BJ (cell line): ENCODE results near the gene RHOB. TPM values are rescaled to one million over a fixed set of nuclear protein-coding genes. Genes with fewer than 3 reads are reported as not detected.

ENCODE experiments used
- CTCF ChIA-PET: fragments of 350-600 bp; formaldehyde crosslinking; extraction: SDS; loops from one replicate; lab custom pipeline; 2021; ENCODE audit warnings: antibody characterized with exemption, inconsistent platforms; lab: Yijun Ruan, JAX
- POLR2A ChIA-PET: fragments of 300-600 bp; sonication (Branson Sonifier 250); formaldehyde crosslinking; extraction: SDS; loops from one replicate; lab custom pipeline; 2021; ENCODE audit warnings: antibody characterized with exemption; lab: Charles Lee
- DNase-seq: peaks from one replicate; pipeline ENCODE4 v3.0.0-alpha.2; 2011; ENCODE audit warnings: low read depth
- H3K27me3 ChIP-seq: 2 replicates; pipeline ENCODE4 v1.6.0; 2011; ENCODE audit warnings: low read length; ENCODE audit not compliant: control insufficient read depth, insufficient read depth
- H3K36me3 ChIP-seq: 2 replicates; pipeline ENCODE4 v1.5.1; 2011; ENCODE audit warnings: low read length; ENCODE audit not compliant: control insufficient read depth, insufficient read depth
- H3K4me3 ChIP-seq: 2 replicates; pipeline ENCODE4 v1.5.1; 2011; ENCODE audit warnings: low read depth, mild to moderate bottlenecking, control low read depth, low read length
- polyA plus RNA-seq: library from polyadenylated mRNA; depleted of rRNA; stranded (reverse); fragments of >200 nt; gene quantifications from 2 replicates; pipeline ENCODE4 v1.2.3, GENCODE V29; 2011
- TF ChIP-seq, protein P1 (sequence below): IDR thresholded peaks from 2 replicates; pipeline ENCODE4 v1.5.1; 2011; ENCODE audit warnings: low read depth, mild to moderate bottlenecking, control low read depth, inconsistent platforms, low read length, moderate library complexity; ENCODE audit not compliant: insufficient read depth

The RHOB gene
- polyA plus RNA-seq, 1 experiment: 87.2 TPM

DNA sequence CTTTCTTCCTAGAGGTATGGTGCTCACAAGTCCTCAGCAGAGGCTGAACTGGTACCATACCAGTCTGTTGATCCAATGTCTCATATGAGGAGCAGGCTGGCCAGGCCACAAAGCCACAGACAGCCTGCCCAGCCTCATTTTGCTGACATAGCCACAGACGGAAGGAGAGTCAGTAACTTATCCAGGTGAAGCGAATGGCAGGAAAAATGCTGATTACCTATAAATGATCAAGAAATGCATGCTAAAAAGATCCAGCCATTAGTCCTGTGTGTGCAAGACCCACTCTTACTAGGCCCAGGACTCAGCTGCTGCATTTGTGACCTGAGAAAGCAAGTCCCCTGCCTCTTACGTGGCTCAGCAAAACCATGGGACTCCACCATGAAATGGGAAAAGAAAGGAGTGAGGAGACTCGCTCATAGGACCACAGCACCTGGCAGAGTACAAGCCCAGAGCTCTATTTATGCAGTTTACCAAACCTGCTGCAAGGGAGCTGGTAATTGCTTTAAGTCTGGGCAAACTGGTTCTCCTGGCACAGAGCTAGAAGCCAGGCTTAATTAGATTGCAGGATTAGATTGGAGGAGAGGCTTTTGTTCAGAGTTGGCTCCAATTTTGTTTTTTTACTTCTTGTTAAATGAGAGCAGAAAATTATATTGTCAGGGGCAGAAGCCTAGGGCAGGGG is 19.0 kb downstream of the RHOB start:
- ChIA-PET CTCF (interaction anchor here (0.5 to 1.1 kb wide), 4 partner anchors 12 to 135 kb away, joined by 3 read pairs; no protein-coding TSS in a partner anchor), POLR2A (no interaction called here)
- Histone ChIP-seq H3K4me3 (no peak overlapping the region), H3K27me3 (no peaks in the 10 kb centered on the region; the same call in none of the 2 replicates), H3K36me3 (no peaks in the 10 kb centered on the region)
- TF ChIP-seq, protein P1, sequence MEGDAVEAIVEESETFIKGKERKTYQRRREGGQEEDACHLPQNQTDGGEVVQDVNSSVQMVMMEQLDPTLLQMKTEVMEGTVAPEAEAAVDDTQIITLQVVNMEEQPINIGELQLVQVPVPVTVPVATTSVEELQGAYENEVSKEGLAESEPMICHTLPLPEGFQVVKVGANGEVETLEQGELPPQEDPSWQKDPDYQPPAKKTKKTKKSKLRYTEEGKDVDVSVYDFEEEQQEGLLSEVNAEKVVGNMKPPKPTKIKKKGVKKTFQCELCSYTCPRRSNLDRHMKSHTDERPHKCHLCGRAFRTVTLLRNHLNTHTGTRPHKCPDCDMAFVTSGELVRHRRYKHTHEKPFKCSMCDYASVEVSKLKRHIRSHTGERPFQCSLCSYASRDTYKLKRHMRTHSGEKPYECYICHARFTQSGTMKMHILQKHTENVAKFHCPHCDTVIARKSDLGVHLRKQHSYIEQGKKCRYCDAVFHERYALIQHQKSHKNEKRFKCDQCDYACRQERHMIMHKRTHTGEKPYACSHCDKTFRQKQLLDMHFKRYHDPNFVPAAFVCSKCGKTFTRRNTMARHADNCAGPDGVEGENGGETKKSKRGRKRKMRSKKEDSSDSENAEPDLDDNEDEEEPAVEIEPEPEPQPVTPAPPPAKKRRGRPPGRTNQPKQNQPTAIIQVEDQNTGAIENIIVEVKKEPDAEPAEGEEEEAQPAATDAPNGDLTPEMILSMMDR: no peak
- DNase-seq: no peak

DNA sequence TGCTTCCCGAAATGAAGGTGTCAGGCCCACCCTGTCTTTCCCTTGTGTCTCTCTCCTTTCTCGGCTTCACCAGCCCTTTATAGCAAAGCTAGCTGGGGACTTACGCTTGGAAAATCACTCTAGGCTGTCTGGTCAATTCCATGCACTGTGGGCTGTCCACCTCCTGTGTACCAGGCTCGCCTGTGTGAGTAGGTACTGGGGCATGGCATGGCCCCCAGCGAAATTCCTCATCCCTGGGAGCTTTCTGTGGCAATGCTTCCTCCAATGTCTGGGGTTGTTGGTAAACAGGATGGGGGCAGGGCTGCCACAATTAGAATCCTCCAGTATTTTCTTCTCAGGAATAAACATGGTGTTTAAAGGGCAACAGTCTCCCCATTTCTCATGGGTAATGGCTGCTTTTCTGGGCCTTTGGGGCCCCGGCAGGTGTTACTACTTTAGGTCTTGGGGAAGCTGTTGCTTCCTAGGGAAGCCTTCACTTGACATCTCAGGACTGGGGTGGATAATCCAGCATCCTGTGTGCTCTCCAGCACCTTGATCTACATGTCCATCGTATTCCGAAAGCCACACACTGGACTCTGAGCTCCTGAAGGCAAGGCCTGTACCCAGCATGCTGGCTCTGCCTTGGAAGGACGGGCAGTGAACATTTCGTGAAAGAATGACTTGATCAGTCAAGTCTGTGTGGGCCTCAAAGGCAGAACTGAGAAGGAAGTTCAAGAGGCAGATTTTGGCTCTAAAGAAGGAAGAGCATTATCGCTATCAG is 21.1 kb downstream of the RHOB start:
- CTCF ChIA-PET: interaction anchor here (0.8 to 1.0 kb wide), 2 partner anchors 9 to 176 kb away, joined by 3 read pairs; no protein-coding TSS in a partner anchor
- POLR2A ChIA-PET: interaction anchor here (0.6 kb wide), 1 partner anchor 21 kb away, joined by 3 read pairs; the partner anchor contains the start of gene RHOB
- no peak for DNase-seq
- Histone ChIP-seq H3K4me3 (no peak overlapping the region), H3K36me3 (no peaks in the 10 kb centered on the region), H3K27me3 (no peaks in the 10 kb centered on the region; the same call in 1 of the 2 replicates)
- TF ChIP-seq, protein P1: no peak

DNA sequence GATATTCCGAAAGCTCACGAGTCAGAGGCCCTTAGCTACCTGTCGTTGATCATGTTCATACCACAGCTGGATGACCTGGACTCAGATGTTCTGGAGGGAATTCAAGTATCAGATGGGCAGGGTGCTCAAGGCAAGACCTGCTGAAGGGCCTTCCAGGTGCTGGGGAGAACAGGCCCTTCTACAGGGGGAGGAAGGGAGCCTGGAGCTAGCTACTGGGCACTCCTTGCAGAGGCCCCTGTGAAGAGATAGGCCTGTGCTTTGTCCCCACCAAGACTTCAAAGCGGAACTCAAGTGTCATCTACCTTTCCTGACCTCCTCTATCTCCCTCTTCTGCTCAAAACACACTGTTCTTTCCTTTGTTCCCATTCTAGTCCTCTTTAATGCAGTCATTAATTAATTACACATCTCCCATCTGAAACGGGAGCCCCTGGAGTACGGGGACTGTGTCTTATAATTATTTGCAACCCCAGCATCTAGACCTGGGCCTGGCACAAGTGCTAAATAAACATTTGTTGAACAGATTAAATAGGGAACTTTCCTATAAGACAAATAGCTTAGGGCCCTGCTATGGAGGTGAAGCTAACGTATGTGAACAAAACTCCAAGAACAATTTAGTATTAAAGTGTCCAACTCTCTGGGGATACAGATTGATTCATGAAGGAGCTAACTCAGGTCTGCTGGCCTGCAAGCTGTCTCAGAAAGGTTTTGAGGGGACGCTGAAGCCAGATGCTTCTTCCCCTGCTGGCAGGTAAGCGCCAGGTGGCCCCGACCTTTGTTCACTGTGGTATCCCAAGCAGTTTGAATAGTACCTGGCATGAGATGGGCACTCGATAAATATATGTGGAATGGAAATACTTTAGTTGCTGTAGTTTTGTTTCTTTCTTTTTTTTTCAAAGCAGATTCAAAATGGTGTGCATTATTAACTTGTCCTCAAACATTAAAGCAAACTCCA is 22.0 kb downstream of the RHOB start:
- Histone ChIP-seq H3K27me3 (no peaks in the 10 kb centered on the region; the same call in 1 of the 2 replicates), H3K36me3 (no peaks in the 10 kb centered on the region), H3K4me3 (no peak overlapping the region)
- DNase-seq: no peak
- POLR2A ChIA-PET: interaction anchor here (0.5 kb wide), 1 partner anchor 10 kb away, joined by 3 read pairs; no protein-coding TSS in a partner anchor
- TF ChIP-seq, protein P1: no peak
- CTCF ChIA-PET: interaction anchor here (0.8 to 1.3 kb wide), 3 partner anchors 10 to 193 kb away, joined by 3 read pairs; no protein-coding TSS in a partner anchor

DNA sequence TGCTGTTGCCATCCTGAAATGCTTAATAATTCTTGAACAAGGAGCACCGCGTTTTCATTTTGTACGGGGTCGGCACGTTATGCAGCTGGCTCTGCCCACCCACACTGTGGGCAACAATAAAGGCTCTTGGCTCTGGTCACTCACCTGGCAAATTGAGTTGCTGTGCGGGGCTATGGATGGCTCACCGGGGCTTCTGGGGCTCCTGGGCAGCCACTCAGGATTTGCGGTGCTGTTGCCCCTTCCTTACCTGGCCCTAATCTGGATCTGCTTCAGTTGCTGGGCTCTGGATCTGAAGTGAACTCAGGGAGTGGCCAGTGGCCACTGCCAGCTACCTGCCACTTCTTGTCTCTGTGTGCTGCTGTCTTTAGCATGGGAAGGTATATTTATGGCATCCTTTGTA is 22.7 kb downstream of the RHOB start:
- DNase-seq: no peak
- TF ChIP-seq, protein P1: no peak
- no peaks in the 10 kb centered on the region for H3K36me3 ChIP-seq
- CTCF ChIA-PET: interaction anchor here (0.8 to 1.3 kb wide), 2 partner anchors 10 to 192 kb away, joined by 3 read pairs; no protein-coding TSS in a partner anchor
- H3K27me3 ChIP-seq: no peaks in the 10 kb centered on the region; the same call in 1 of the 2 replicates
- H3K4me3 ChIP-seq: no peak overlapping the region
- POLR2A ChIA-PET: interaction anchor here (0.5 kb wide), 1 partner anchor 9 kb away, joined by 3 read pairs; no protein-coding TSS in a partner anchor
